Measurements from ENCODE around the gene AWAT2. TPM values are rescaled to one million over a fixed set of nuclear protein-coding genes. Genes with fewer than 3 reads are reported as not detected.
A peak's percentile ranks its signal among the peaks of the same experiment; 100 is the strongest.

AWAT2 gene
- total and polyA plus RNA-seq, 3 donors from 2014 or later = 0.31 to 3.9 (median 0.44) TPM

GRCh38 chrX:70079297-70079696, 29.6 kb upstream of the AWAT2 start:
- H3K4me3 ChIP-seq = no peak overlapping the region
- TF ChIP-seq POLR2A (IDR thresholded peaks at IDR 0.05) (no peak), CTCF (IDR thresholded peaks at IDR 0.05) (no peak)
- no peak for DNase-seq
- H3K27me3 ChIP-seq = no peaks in the 10 kb centered on the region
- intact Hi-C loops (cut with DNase I; ENCODE audit: low total_unique reads) = no loop called here
- 91 to 97% methylated on average over 4 to 5 of the region's 5 CpGs for WGBS, 2 donors
- no peak overlapping the region for H3K27ac ChIP-seq
- H3K9me3 ChIP-seq = no peaks in the 10 kb centered on the region
- no peaks in the 10 kb centered on the region for H3K36me3 ChIP-seq (ENCODE audit: low read depth, missing control alignments)
- H3K4me1 ChIP-seq = no peaks in the 10 kb centered on the region

- no peak overlapping the region for H3K27ac ChIP-seq
- intact Hi-C loops (cut with DNase I; ENCODE audit: low total_unique reads) = no loop called here
- no peaks in the 10 kb centered on the region for H3K36me3 ChIP-seq (ENCODE audit: low read depth, missing control alignments)
- WGBS, 2 donors = 95 to 99% methylated on average over 7 of the region's 7 CpGs
- H3K4me3 ChIP-seq = no peak overlapping the region
- no peak for DNase-seq
- no peaks in the 10 kb centered on the region for H3K4me1 ChIP-seq
- no peak for TF ChIP-seq POLR2A (IDR thresholded peaks at IDR 0.05)
- TF ChIP-seq CTCF (IDR thresholded peaks at IDR 0.05) = no peak
- no peaks in the 10 kb centered on the region for H3K27me3 ChIP-seq
- H3K9me3 ChIP-seq = no peaks in the 10 kb centered on the region
Observed at GRCh38 chrX:70066646-70067045, 16.9 kb upstream of the AWAT2 start.

- no peaks in the 10 kb centered on the region for H3K27me3 ChIP-seq
- 53 to 79% methylated on average over 9 to 52 of the region's 52 CpGs for WGBS, 2 donors
- TF ChIP-seq POLR2A (IDR thresholded peaks at IDR 0.05) (no peak), CTCF (IDR thresholded peaks at IDR 0.05) (no peak)
- H3K27ac ChIP-seq = no peak overlapping the region
- intact Hi-C loops (cut with DNase I; ENCODE audit: low total_unique reads) = no loop called here
- H3K4me1 ChIP-seq = no peaks in the 10 kb centered on the region
- H3K9me3 ChIP-seq = no peaks in the 10 kb centered on the region
- peak overlapping the region; percentile 7 for H3K4me3 ChIP-seq
- DNase-seq = peak; percentile 14
- H3K36me3 ChIP-seq (ENCODE audit: low read depth, missing control alignments) = no peaks in the 10 kb centered on the region
Observed at GRCh38 chrX:70062961-70063550, 13.3 kb upstream of the AWAT2 start.

- TF ChIP-seq POLR2A (IDR thresholded peaks at IDR 0.05) = no peak
- no peak for TF ChIP-seq CTCF (IDR thresholded peaks at IDR 0.05)
- no peaks in the 10 kb centered on the region for H3K9me3 ChIP-seq
- peak within 1 kb of the TSS; percentile 7 for H3K4me3 ChIP-seq
- no peaks in the 10 kb centered on the region for H3K4me1 ChIP-seq
- no peaks in the 10 kb centered on the region for H3K36me3 ChIP-seq (ENCODE audit: low read depth, missing control alignments)
- no peaks in the 10 kb centered on the region for H3K27me3 ChIP-seq
- DNase-seq = peak; percentile 56
- WGBS, 2 donors = 72 to 98% methylated on average over 7 to 14 of the region's 14 CpGs
- no peak within 1 kb of the TSS for H3K27ac ChIP-seq
- intact Hi-C loops (cut with DNase I; ENCODE audit: low total_unique reads) = no loop called here
Observed at GRCh38 chrX:70062076-70062475, 12.3 kb upstream of the AWAT2 start, which contains the start of gene OTUD6A. OTUD6A (plus strand) TSS chrX:70062457; CDS start chrX:70062525, 68 bp downstream.

GRCh38 chrX:70054391-70054790, 4.7 kb upstream of the AWAT2 start:
- intact Hi-C loops (cut with DNase I; ENCODE audit: low total_unique reads) = no loop called here
- no peak for TF ChIP-seq CTCF (IDR thresholded peaks at IDR 0.05)
- no peak for TF ChIP-seq POLR2A (IDR thresholded peaks at IDR 0.05)
- no peaks in the 10 kb centered on the region for H3K9me3 ChIP-seq
- H3K27me3 ChIP-seq = no peaks in the 10 kb centered on the region
- H3K4me1 ChIP-seq = no peaks in the 10 kb centered on the region
- H3K4me3 ChIP-seq = no peak overlapping the region
- H3K36me3 ChIP-seq (ENCODE audit: low read depth, missing control alignments) = no peaks in the 10 kb centered on the region
- no peak for DNase-seq
- WGBS, 2 donors = 89 to 92% methylated on average over 3 to 5 of the region's 5 CpGs
- no peak overlapping the region for H3K27ac ChIP-seq

Data from testis (tissue), 3 donors.